Measurements from ENCODE around the gene S100P. TPM values are rescaled to one million over a fixed set of nuclear protein-coding genes. Genes with fewer than 3 reads are reported as not detected.
A peak's percentile ranks its signal among the peaks of the same experiment; 100 is the strongest.

The S100P gene
- total RNA-seq, 4 donors from 2014 or later: 0.94 to 9.7 TPM; not detected in 2

GRCh38 chr4:6692806-6693205 is 872 bp upstream of the S100P start:
- ATAC-seq: no peak
- TF ChIP-seq EP300 (IDR thresholded peaks at IDR 0.05) (no peak), CTCF (IDR thresholded peaks at IDR 0.05) (no peak), POLR2AphosphoS5 (IDR thresholded peaks at IDR 0.05) (no peak), POLR2A (IDR thresholded peaks at IDR 0.05) (no peak)
- 78 to 88% methylated on average over 1 to 2 of the region's 3 CpGs for WGBS, 2 donors (ENCODE audit: low coverage in 1 of 2)
- Histone ChIP-seq H3K27ac (no peak overlapping the region), H3K27me3 (no peaks in the 10 kb centered on the region), H3K4me3 (no peak overlapping the region), H3K36me3 (peaks cover 0 to 5% of the 10 kb centered on the region in 2 donors), H3K4me1 (no peaks in the 10 kb centered on the region), H3K9me3 (no peaks in the 10 kb centered on the region)

- H3K36me3 ChIP-seq: peaks cover 0 to 7% of the 10 kb centered on the region in 2 donors
- 82% methylated on average over 12 of the region's 16 CpGs; no CpG with 5 or more reads in 1 of the 2 donors for WGBS, 2 donors (ENCODE audit: low coverage in 1 of 2)
- H3K27ac ChIP-seq: no peak overlapping the region
- H3K4me1 ChIP-seq: no peaks in the 10 kb centered on the region
- H3K27me3 ChIP-seq: no peaks in the 10 kb centered on the region
- no peak for ATAC-seq
- H3K4me3 ChIP-seq: no peak overlapping the region
- no peaks in the 10 kb centered on the region for H3K9me3 ChIP-seq
- TF ChIP-seq POLR2A (IDR thresholded peaks at IDR 0.05) (no peak), CTCF (IDR thresholded peaks at IDR 0.05) (no peak), EP300 (IDR thresholded peaks at IDR 0.05) (no peak)
Measured at GRCh38 chr4:6694177-6694901, 661 bp downstream of the S100P start.

- no peak for ATAC-seq
- Histone ChIP-seq H3K4me1 (no peaks in the 10 kb centered on the region), H3K4me3 (no peak overlapping the region), H3K27ac (peak overlapping the region in 1 of 4 donors; percentile 1), H3K27me3 (no peaks in the 10 kb centered on the region), H3K9me3 (no peaks in the 10 kb centered on the region), H3K36me3 (peaks cover 0 to 20% of the 10 kb centered on the region in 2 donors)
- 60 to 78% methylated on average over 1 to 11 of the region's 18 CpGs for WGBS, 2 donors (ENCODE audit: low coverage in 1 of 2)
- TF ChIP-seq CTCF (IDR thresholded peaks at IDR 0.05): no peak
- TF ChIP-seq EP300 (IDR thresholded peaks at IDR 0.05): no peak
- TF ChIP-seq POLR2A (IDR thresholded peaks at IDR 0.05): no peak
- TF ChIP-seq POLR2AphosphoS5 (IDR thresholded peaks at IDR 0.05): no peak
Measured at GRCh38 chr4:6695660-6696610, 2.3 kb downstream of the S100P start.

GRCh38 chr4:6696611-6697010 is 2.9 kb downstream of the S100P start:
- no peak overlapping the region for H3K4me3 ChIP-seq
- no peaks in the 10 kb centered on the region for H3K9me3 ChIP-seq
- H3K4me1 ChIP-seq: no peaks in the 10 kb centered on the region
- no peak for ATAC-seq
- H3K36me3 ChIP-seq: peaks cover 0 to 26% of the 10 kb centered on the region in 2 donors
- no peak for TF ChIP-seq POLR2A (IDR thresholded peaks at IDR 0.05)
- TF ChIP-seq CTCF (IDR thresholded peaks at IDR 0.05): no peak
- no peak for TF ChIP-seq POLR2AphosphoS5 (IDR thresholded peaks at IDR 0.05)
- TF ChIP-seq EP300 (IDR thresholded peaks at IDR 0.05): no peak
- WGBS, 2 donors (ENCODE audit: low coverage in 1 of 2): 68 to 79% methylated on average over 4 to 5 of the region's 8 CpGs
- no peak overlapping the region for H3K27ac ChIP-seq
- H3K27me3 ChIP-seq: no peaks in the 10 kb centered on the region

Measured in gastroesophageal sphincter (tissue), 4 donors.